HepG2 (cell line): ENCODE measurements around the gene GLDN. TPM values are rescaled to one million over a fixed set of nuclear protein-coding genes. Genes with fewer than 3 reads are reported as not detected.

Experiments used
- ATAC-seq: fragments of 200-7000 bp; cut with Tn5 transposase; 3 replicates; pipeline ENCODE4 v1.9.1; 2020; ENCODE audit warnings: mild to moderate bottlenecking, moderate library complexity
- BruUV-seq: library from RNA; stranded (reverse); fragments of 400-500 nt; replicated peaks from 2 replicates; lab custom pipeline; 2021; lab: Mats Ljungman, UMichigan
- CTCF ChIA-PET: fragments of 300-600 bp; formaldehyde crosslinking; extraction: SDS; loops from one replicate; lab custom pipeline; 2021; ENCODE audit warnings: low total read pairs, inconsistent platforms, low intra/inter-chr PET ratio; lab: Yijun Ruan, JAX
- POLR2A ChIA-PET: fragments of 350-600 bp; sonication (Branson Sonifier 250); formaldehyde crosslinking; loops from one replicate; lab custom pipeline; 2020; ENCODE audit warnings: antibody characterized with exemption, inconsistent platforms; lab: Yijun Ruan, JAX
- DNase-seq: peaks from one replicate; pipeline ENCODE4 v3.0.0-alpha.2; 2015; ENCODE audit warnings: low spot score
- FAIRE-seq: peaks from 3 replicates; lab custom pipeline; 2011; peaks lifted over from hg19 to GRCh38; lab: Jason Lieb, UNC
- H2AFZ ChIP-seq: one replicate; pipeline ENCODE4 v1.6.1; 2011; ENCODE audit warnings: low read length, inconsistent platforms
- H3K27ac ChIP-seq: fragments of 300-600 bp; 3 replicates; pipeline ENCODE4 v1.8.0; 2011; ENCODE audit warnings: mixed run types, mild to moderate bottlenecking, mixed read lengths, low read length, inconsistent platforms; ENCODE audit not compliant: insufficient read depth; ENCODE audit errors: extremely low read length
- H3K27me3 ChIP-seq, 2 experiments: fragments of 200-600 bp in 1 of 2; 2 replicates in 1 of 2; 3 replicates in 1 of 2; pipeline versions ENCODE4 v1.6.0 to v1.8.0; 2011; ENCODE audit warnings: low read length in 2 of 2, mild to moderate bottlenecking in 2 of 2, moderate library complexity in 2 of 2, inconsistent platforms in 1 of 2; ENCODE audit not compliant: insufficient read depth in 2 of 2, control insufficient read depth in 1 of 2
- H3K36me3 ChIP-seq, 2 experiments: fragments of 200-600 bp in 1 of 2; replicated peaks in 1 of 2; 2 replicates in 1 of 2; 3 replicates in 1 of 2; pipeline versions ENCODE4 v1.5.1 to v1.8.0; 2011; ENCODE audit warnings: low read length in 2 of 2, inconsistent platforms in 1 of 2; ENCODE audit not compliant: insufficient read depth in 2 of 2, control insufficient read depth in 1 of 2
- H3K4me1 ChIP-seq: 2 replicates; pipeline ENCODE4 v1.5.1; 2012; ENCODE audit warnings: low read length, inconsistent platforms; ENCODE audit not compliant: insufficient read depth
- H3K4me2 ChIP-seq: 2 replicates; pipeline ENCODE4 v1.6.0; 2011; ENCODE audit warnings: low read depth, low read length, inconsistent platforms
- H3K4me3 ChIP-seq, 3 experiments: fragments of 200-600 bp in 1 of 3; sonication (generic), shearing (Covaris generic) in 1 of 3; replicated peaks in 1 of 3; 2 replicates each; pipeline ENCODE4 v1.5.1; 2011 to 2016; ENCODE audit warnings: low read length in 3 of 3, inconsistent platforms in 2 of 3, low read depth in 2 of 3, mild to moderate bottlenecking in 2 of 3, control low read depth in 1 of 3, mixed read lengths in 1 of 3; ENCODE audit not compliant: insufficient read depth in 1 of 3
- H3K79me2 ChIP-seq: one replicate; pipeline ENCODE4 v1.6.1; 2011; ENCODE audit warnings: low read length, inconsistent platforms; ENCODE audit not compliant: insufficient read depth
- H3K9ac ChIP-seq: 2 replicates; pipeline ENCODE4 v1.6.0; 2011; ENCODE audit warnings: mild to moderate bottlenecking, low read depth, low read length, inconsistent platforms; ENCODE audit not compliant: insufficient read depth
- H3K9me3 ChIP-seq: 2 replicates; pipeline ENCODE4 v1.5.1; 2012; ENCODE audit warnings: mild to moderate bottlenecking, low read length
- H4K20me1 ChIP-seq: 2 replicates; pipeline ENCODE4 v1.6.0; 2011; ENCODE audit warnings: inconsistent platforms, mild to moderate bottlenecking, low read length, moderate library complexity; ENCODE audit not compliant: insufficient read depth
- GATAD1 ChIP-seq: IDR thresholded peaks from 2 replicates; pipeline ENCODE4 v1.6.1; 2016; ENCODE audit warnings: missing genetic modification reagents, missing compliant biosample characterization
- HOMEZ ChIP-seq: IDR thresholded peaks from 2 replicates; pipeline ENCODE4 v1.6.1; 2016; ENCODE audit warnings: low read depth
- ZNF205 ChIP-seq: IDR thresholded peaks from 2 replicates; pipeline ENCODE4 v1.6.1; 2018; ENCODE audit warnings: missing biosample characterization, missing genetic modification reagents
- ZNF530 ChIP-seq: sonication (generic); formaldehyde crosslinking; IDR thresholded peaks from 2 replicates; pipeline ENCODE4 v1.5.0; 2020; ENCODE audit warnings: low read depth, mild to moderate bottlenecking, missing genetic modification reagents
- ZNF672 ChIP-seq: sonication (generic); formaldehyde crosslinking; IDR thresholded peaks from 2 replicates; pipeline ENCODE4 v1.8.1; 2022; ENCODE audit warnings: missing genetic modification reagents
- ZNF776 ChIP-seq: sonication (generic); formaldehyde crosslinking; IDR thresholded peaks from 2 replicates; pipeline ENCODE4 v1.4.0; 2020; ENCODE audit warnings: mild to moderate bottlenecking, missing genetic modification reagents
- WGBS: methylation state at CpG from one replicate; pipeline ENCODE4 v1.1.6; 2017; ENCODE audit warnings: low lambda C conversion rate; 5-methylcytosine and 5-hydroxymethylcytosine counted together
- in situ Hi-C: cut with HindIII; loops from 2 replicates; pipeline ENCODE4 v1.10.0; 2017; ENCODE audit warnings: low pct_unique_long_range_greater_than_20kb; ENCODE audit not compliant: extremely low pct_ligation_motif_present
- intact Hi-C: fragments of 100-400 bp; cut with micrococcal nuclease; formaldehyde crosslinking; loops from one replicate; pipeline ENCODE4 v1.10.0; 2022; ENCODE audit not compliant: unreplicated experiment
- polyA plus RNA-seq, 8 experiments: library from polyadenylated mRNA; depleted of rRNA in 3 of 8; stranded (reverse) in 7 of 8; unstranded in 1 of 8; fragments of >200 nt; fragmentation: Illumina TruSeq in 4 of 8; extraction: Trizol in 4 of 8; gene quantifications; 2 replicates each; pipeline versions ENCODE4 v1.2.1 to v1.2.3, GENCODE V29; 2011 to 2016; ENCODE audit warnings: low read depth in 4 of 8, missing spikeins in 1 of 8, mixed read lengths in 1 of 8; ENCODE audit not compliant: insufficient read depth in 1 of 8
- total RNA-seq, 5 experiments: library from RNA; depleted of rRNA; stranded (reverse); fragments of >200 nt; fragmentation: Illumina TruSeq; extraction: Trizol; gene quantifications; 2 replicates each; pipeline ENCODE4 v1.2.3, GENCODE V29; 2016; ENCODE audit warnings: low read depth in 1 of 5

The GLDN gene
- total and polyA plus RNA-seq, 2 of the 13 experiments (the other 11 are each of a cell fraction or from before 2014, with no cell fraction given): 0.86 to 1.0 TPM

GRCh38 chr15:51447855-51448621 lies 106.6 kb downstream of the GLDN start:
- Histone ChIP-seq H3K9me3 (no peaks in the 10 kb centered on the region), H3K4me1 (peaks cover 10% of the 10 kb centered on the region), H3K4me3 (no peak overlapping the region), H3K79me2 (no peaks in the 10 kb centered on the region), H4K20me1 (no peaks in the 10 kb centered on the region), H3K9ac (no peak overlapping the region), H3K27ac (no peak overlapping the region), H3K4me2 (no peak overlapping the region), H3K27me3 (no peaks in the 10 kb centered on the region), H2AFZ (no peak overlapping the region), H3K36me3 (peaks cover 0 to 4% of the 10 kb centered on the region in 2 experiments; a peak in 3 of 5 replicates)
- FAIRE-seq (no peak), ATAC-seq (no peak), DNase-seq (peak; percentile 17)
- TF ChIP-seq ZNF672 (CRISPR knock-in tag) (no peak), ZNF776 (no peak), GATAD1 (CRISPR knock-in tag) (no peak), HOMEZ (no peak), ZNF205 (CRISPR knock-in tag) (no peak), ZNF530 (CRISPR knock-in tag) (no peak)
- 74% methylated on average over 4 of the region's 4 CpGs for WGBS
- intact Hi-C loops (no loop called here), in situ Hi-C loops (no loop called here)
- ChIA-PET CTCF (no interaction called here), POLR2A (no interaction called here)
- BruUV-seq: no TSS peak
